Measurements from ENCODE around the gene CIB4. TPM values are rescaled to one million over a fixed set of nuclear protein-coding genes. Genes with fewer than 3 reads are reported as not detected.

Gene CIB4
- total and polyA plus RNA-seq, 4 donors = 1.3 TPM; not detected in 3

DNA sequence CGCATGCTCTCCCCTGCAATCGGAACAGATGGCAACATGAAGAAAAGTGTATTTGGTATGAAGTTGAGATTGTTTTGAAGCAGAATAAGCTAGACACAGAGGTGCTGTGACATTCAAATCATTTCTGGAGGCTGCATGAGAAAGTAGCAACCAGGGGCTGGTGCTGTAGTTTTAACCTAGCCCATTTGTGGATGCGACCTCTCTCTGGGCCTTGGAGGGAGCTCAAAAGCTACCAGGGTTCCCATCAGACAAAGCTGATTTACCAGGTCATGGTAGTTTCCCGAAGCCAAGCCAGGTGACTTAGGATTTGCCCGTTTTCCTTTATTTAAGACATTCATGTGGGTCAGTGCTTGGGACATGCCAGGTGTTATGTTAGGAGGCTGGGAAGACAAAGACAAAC, 77.5 kb downstream of the CIB4 start:
- no peak overlapping the region for H3K4me3 ChIP-seq
- TF ChIP-seq, protein P1, sequence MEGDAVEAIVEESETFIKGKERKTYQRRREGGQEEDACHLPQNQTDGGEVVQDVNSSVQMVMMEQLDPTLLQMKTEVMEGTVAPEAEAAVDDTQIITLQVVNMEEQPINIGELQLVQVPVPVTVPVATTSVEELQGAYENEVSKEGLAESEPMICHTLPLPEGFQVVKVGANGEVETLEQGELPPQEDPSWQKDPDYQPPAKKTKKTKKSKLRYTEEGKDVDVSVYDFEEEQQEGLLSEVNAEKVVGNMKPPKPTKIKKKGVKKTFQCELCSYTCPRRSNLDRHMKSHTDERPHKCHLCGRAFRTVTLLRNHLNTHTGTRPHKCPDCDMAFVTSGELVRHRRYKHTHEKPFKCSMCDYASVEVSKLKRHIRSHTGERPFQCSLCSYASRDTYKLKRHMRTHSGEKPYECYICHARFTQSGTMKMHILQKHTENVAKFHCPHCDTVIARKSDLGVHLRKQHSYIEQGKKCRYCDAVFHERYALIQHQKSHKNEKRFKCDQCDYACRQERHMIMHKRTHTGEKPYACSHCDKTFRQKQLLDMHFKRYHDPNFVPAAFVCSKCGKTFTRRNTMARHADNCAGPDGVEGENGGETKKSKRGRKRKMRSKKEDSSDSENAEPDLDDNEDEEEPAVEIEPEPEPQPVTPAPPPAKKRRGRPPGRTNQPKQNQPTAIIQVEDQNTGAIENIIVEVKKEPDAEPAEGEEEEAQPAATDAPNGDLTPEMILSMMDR (IDR thresholded peaks at IDR 0.05; ENCODE audit: control extremely low read depth, extremely low read depth) = no peak
- H3K4me1 ChIP-seq (ENCODE audit: control insufficient read depth in 5 of 5, insufficient read depth in 5 of 5, low read length in 5 of 5) = peaks cover 0 to 9% (median 8%) of the 10 kb centered on the region in 5 donors
- no peak overlapping the region for H3K9ac ChIP-seq (ENCODE audit: insufficient read depth in 1 of 2, low read length in 2 of 2)
- ATAC-seq (ENCODE audit: insufficient read depth, low FRiP score) (no peak), DNase-seq (peak in 1 of 3 donors; percentile 6)
- H3K27me3 ChIP-seq (ENCODE audit: control insufficient read depth in 3 of 3, insufficient read depth in 3 of 3, low read length in 2 of 3) = peaks cover 6 to 26% (median 14%) of the 10 kb centered on the region in 3 donors
- H3K27ac ChIP-seq (ENCODE audit: low read depth in 1 of 2, low read length in 1 of 2) = no peak overlapping the region
- WGBS, 2 donors = 87 to 95% methylated on average over 5 of the region's 5 CpGs
- H3K36me3 ChIP-seq (ENCODE audit: control insufficient read depth in 4 of 4, insufficient read depth in 4 of 4, low read length in 4 of 4) = no peaks in the 10 kb centered on the region
- H3K9me3 ChIP-seq (ENCODE audit: control insufficient read depth in 4 of 4, insufficient read depth in 3 of 4, low read length in 3 of 4) = no peaks in the 10 kb centered on the region

DNA sequence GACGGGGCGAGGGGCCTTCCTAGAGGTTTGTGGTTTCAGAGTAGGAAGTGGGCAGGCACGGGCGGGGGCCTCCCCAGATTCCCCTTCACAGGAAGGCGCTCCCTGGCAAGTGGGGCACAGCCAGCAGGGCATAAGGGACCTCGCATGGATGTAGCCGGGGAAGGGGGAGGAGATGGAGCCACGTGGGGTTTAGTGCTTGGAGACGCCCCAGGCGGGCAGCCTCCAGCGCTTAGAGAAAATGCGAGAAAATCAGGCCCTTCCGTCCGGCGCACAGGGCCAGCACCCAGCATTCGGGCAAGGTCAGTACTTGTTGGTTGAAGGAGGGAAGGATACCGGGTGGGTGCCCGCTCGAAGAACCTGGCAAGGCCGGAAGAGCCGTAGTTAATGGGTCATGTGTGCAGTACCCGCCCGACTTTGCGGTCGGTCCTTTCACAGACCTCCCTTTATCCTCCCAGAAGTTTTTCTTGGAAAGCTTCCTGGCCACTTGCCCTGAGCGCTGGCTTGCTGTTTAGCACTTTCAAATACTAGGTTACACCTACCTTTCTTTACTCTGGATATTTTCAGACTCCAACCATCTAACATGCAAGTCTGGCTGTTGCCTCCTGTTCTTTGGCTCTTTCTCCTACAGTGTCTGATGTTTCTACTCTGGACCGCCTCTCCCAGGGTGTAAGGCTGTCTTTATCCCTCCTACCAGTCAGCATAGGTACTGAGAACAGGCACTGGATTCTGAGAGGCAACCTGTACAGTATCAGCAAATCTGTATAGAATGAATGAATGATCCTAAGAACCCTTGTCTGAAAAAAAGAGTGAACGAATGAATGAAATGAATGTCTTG, 78.1 kb downstream of the CIB4 start:
- peak; percentile 35 to 69 (median 40) for DNase-seq
- TF ChIP-seq, protein P1 (IDR thresholded peaks at IDR 0.05; ENCODE audit: control extremely low read depth, extremely low read depth) = no peak
- Histone ChIP-seq H3K36me3 (ENCODE audit: control insufficient read depth in 4 of 4, insufficient read depth in 4 of 4, low read length in 4 of 4) (no peaks in the 10 kb centered on the region), H3K4me1 (ENCODE audit: control insufficient read depth in 5 of 5, insufficient read depth in 5 of 5, low read length in 5 of 5) (peaks cover 0 to 9% (median 8%) of the 10 kb centered on the region in 5 donors), H3K9me3 (ENCODE audit: control insufficient read depth in 4 of 4, insufficient read depth in 3 of 4, low read length in 3 of 4) (no peaks in the 10 kb centered on the region), H3K27me3 (ENCODE audit: control insufficient read depth in 3 of 3, insufficient read depth in 3 of 3, low read length in 2 of 3) (peaks cover 6 to 32% (median 14%) of the 10 kb centered on the region in 3 donors), H3K27ac (ENCODE audit: low read depth in 1 of 2, low read length in 1 of 2) (peak overlapping the region in 1 of 2 donors; percentile 8), H3K9ac (ENCODE audit: insufficient read depth in 1 of 2, low read length in 2 of 2) (peak overlapping the region in 1 of 2 donors; percentile 16), H3K4me3 (no peak overlapping the region)
- ATAC-seq (ENCODE audit: insufficient read depth, low FRiP score) = peak; percentile 30
- 25 to 38% methylated on average over 28 of the region's 28 CpGs for WGBS, 2 donors

DNA sequence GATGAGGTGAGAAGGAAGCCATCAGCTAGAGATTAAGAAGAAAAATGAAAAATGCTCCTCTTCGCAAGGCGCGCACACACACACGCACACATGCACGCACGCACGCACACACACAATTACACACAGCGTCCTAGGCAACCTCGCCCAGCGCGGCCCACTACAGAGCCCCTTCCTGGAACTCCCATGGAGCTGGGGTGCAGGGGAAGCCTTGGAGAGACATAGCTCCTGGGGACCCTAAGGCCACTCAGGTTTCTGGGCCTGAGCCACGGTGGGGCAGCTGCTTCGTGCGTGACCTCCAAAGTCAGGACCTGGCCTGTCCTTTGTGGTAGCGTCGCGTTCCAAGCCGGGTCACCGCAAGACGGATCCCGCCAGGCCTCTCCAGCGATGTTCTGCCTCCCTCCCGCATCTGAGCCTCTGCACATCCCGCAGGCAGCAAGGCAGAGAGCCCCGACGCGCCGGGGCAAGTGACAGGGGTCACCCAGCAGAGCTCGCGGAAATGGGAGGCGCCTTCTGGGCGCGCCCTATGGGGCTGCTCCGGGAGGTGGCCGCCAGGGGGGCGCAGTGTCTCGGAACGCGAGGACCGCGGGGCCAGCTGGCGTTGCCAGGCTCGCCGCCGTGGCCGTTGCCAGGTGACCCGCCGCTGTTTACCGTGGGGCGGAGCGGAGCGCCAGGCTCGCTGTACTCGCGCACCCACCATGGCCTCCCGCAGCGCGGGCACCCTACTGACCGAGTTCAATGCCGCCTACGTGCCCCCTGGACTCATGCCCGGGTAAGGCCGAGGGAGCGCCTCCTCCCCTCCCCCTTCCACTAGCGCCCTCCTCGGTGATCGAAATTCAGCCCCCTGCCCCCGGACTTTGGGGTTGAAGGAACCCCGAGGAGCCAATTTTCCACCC, 79.0 kb downstream of the CIB4 start:
- no peaks in the 10 kb centered on the region for H3K36me3 ChIP-seq (ENCODE audit: control insufficient read depth in 4 of 4, insufficient read depth in 4 of 4, low read length in 4 of 4)
- H3K9ac ChIP-seq (ENCODE audit: insufficient read depth in 1 of 2, low read length in 2 of 2) = peak overlapping the region in 1 of 2 donors; percentile 16
- no peak overlapping the region for H3K4me3 ChIP-seq
- ATAC-seq (ENCODE audit: insufficient read depth, low FRiP score) (peak; percentile 49), DNase-seq (peak; percentile 76 to 88 (median 82))
- peaks cover 0 to 9% (median 8%) of the 10 kb centered on the region in 5 donors for H3K4me1 ChIP-seq (ENCODE audit: control insufficient read depth in 5 of 5, insufficient read depth in 5 of 5, low read length in 5 of 5)
- no peak overlapping the region for H3K27ac ChIP-seq (ENCODE audit: low read depth in 1 of 2, low read length in 1 of 2)
- no peaks in the 10 kb centered on the region for H3K9me3 ChIP-seq (ENCODE audit: control insufficient read depth in 4 of 4, insufficient read depth in 3 of 4, low read length in 3 of 4)
- peaks cover 6 to 34% (median 14%) of the 10 kb centered on the region in 3 donors for H3K27me3 ChIP-seq (ENCODE audit: control insufficient read depth in 3 of 3, insufficient read depth in 3 of 3, low read length in 2 of 3)
- 17% methylated on average over 66 to 69 of the region's 69 CpGs for WGBS, 2 donors
- TF ChIP-seq, protein P1 (IDR thresholded peaks at IDR 0.05; ENCODE audit: control extremely low read depth, extremely low read depth) = no peak
